Tracheal epithelial cell (primary cell): ENCODE measurements around the gene SP140. TPM values are rescaled to one million over a fixed set of nuclear protein-coding genes. Genes with fewer than 3 reads are reported as not detected.

ENCODE experiments used
- total RNA-seq: library from RNA; depleted of rRNA; stranded (reverse); fragments of >200 nt; gene quantifications from 2 replicates; pipeline ENCODE4 v1.2.1, GENCODE V29; 2014

Gene SP140
- 0.48 TPM in 1 of 2 replicates, not detected in the other for total RNA-seq

DNA sequence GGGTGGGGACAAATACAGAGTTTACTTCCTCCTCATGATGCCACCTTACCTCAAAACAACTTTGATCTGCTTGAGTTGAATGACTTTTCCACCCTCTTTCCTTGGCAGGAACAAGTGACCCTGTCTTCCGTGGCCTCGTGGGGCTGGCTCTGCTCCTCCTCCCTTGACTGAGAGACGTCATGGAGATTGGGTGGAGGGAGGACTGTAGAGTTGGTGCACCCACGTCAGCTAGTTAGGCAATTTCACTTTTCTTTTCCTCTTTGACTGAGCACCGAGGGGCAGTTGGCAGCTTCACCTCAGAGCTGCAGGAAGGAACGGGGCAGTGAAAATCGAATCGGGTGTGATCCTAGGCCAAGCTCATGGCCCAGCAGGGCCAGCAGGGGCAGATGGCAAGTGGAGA is at the start of gene SP140:
TSS of gene SP140 (plus strand) at position 251 of the 400 bp plus-strand sequence. CDS start at position 360, 109 bp downstream.

DNA sequence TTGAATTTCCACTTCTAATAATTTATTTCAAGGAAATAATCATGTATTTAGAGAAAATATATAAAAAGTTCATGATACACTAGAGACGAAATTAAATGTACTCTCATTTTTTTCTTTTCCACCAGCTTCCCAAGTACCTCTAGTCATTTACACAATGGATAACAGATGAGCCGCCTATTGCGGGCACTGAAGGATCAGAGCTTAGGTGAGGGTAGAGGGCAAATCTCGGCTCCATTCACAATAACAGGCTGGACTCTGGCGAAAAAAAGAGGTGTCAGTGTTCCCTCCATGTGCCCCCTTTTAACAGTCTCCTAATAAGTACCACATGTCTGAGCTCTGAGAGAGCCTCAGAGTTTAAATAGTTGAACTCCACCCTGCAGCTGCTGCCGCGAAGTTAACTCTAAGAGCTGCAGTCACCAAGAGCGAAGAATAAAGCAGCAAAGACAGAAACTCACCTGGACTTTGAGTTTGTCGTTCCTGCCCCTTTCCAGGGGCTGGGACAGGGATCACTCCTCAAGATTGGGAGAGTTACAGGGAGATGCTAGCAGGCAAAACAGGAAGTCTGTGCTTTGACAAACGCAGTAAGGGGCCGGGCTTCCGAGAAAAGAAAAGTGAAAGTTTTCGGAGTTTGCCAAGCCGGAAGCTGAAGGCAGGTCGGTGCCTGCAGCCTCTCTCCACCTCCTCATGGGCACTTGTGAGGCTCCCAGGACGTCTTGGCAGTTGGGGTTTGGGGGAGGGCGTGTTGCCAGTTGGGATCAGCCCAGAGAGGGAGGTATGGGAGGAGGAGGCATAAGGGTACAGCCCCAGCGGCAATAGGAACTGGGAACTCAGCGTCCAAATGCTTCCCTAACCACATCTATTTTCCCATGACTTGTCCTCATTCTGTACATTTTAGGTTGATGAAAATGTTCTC is 5.9 kb upstream of the SP140 start, which contains the start of gene SP110:
TSS of gene SP110 (minus strand) at position 566 of the 913 bp plus-strand sequence. CDS start 3,057 bp downstream, outside the sequence.

DNA sequence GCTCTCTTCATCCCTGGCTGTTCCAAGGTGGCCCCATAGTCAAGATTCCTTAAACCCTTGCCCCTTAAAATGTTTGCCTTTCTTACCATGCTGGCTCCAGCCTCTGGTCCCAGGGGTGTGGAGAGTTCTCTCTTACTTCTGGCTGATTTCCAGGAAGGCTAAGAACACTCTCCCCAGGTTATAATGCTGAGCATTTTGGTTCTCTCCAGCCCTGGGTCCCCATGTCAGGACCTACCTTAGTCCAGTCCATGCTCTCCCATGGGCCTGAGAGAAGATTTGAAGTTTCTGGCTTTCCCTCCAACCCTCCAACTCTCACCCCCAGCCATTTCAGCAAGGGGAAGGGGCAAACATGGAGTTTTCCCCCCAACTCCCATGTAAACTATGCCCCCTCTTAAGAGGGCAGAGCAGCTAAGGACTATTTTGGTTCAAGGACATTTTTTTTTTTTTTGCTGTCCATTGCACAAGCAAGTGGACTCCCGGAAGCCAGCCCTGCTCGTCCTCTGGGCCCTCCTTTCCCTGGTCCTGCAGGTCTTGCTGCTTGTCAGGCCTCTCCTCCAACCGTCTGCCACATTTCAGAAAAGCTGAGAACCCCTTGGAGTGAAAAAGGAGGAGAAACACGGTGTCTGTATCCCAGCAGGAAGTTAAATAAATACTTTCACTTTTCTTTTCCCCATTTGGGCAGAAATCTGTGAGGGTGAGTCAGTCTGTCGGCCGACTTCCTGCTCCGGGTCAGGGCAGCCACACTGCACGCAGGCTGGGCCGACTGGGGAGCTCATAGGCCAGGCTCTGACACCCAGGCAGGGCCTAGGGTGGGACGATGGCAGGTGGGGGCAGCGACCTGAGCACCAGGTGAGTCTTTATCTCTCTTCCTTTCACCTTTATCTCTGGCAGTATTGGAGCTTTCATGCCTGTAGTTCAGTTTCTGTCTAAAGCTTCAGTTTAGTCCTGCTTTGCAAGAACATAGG is 101.2 kb downstream of the SP140 start, which contains the start of gene SP140L:
TSS of gene SP140L (plus strand) at position 741 of the 965 bp plus-strand sequence. CDS start at position 818, 77 bp downstream.

Other genes with a start within 250 kb of the SP140 start
- gene SLC16A14, start 156.8 kb upstream of the SP140 start, total RNA-seq, result 0.96 and 4.9 TPM in 2 replicates
- gene SP110, start 5.8 kb upstream of the SP140 start, total RNA-seq, result 0.43 and 2.2 TPM in 2 replicates
- 3.0 and 3.6 TPM in 2 replicates for gene SP140L, start 101.5 kb downstream of the SP140 start, total RNA-seq
- 29.4 and 35.8 TPM in 2 replicates for gene SP100, start 190.5 kb downstream of the SP140 start, total RNA-seq